ENCODE data around the gene REC8. TPM values are rescaled to one million over a fixed set of nuclear protein-coding genes. Genes with fewer than 3 reads are reported as not detected.

REC8 gene, protein sequence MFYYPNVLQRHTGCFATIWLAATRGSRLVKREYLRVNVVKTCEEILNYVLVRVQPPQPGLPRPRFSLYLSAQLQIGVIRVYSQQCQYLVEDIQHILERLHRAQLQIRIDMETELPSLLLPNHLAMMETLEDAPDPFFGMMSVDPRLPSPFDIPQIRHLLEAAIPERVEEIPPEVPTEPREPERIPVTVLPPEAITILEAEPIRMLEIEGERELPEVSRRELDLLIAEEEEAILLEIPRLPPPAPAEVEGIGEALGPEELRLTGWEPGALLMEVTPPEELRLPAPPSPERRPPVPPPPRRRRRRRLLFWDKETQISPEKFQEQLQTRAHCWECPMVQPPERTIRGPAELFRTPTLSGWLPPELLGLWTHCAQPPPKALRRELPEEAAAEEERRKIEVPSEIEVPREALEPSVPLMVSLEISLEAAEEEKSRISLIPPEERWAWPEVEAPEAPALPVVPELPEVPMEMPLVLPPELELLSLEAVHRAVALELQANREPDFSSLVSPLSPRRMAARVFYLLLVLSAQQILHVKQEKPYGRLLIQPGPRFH
- polyA plus RNA-seq = 100 to 1,000 TPM in 1 of 4 donors, 10 to 100 TPM in 3; 23.0 to 135 (median 40.7) TPM
- long read RNA-seq, donor 1 = 0 reads
- long read RNA-seq, donor 2, partial matches to known transcripts = 30 of 41 reads
- long read RNA-seq, donor 2, other reads (novel, unspliced or antisense) = 0 of 41 reads
- long read RNA-seq, donor 3, transcript REC8-209 (19 exons, 2,331 nt) = minor isoform, 5 of 111 reads
- long read RNA-seq, donor 3, transcript REC8-203 (2 exons, 405 nt) = major isoform, 14 of 111 reads
- long read RNA-seq, donor 3, partial matches to known transcripts = 78 of 111 reads
- long read RNA-seq, donor 3, other reads (novel, unspliced or antisense) = 0 of 111 reads
- long read RNA-seq, donor 4 = 0 reads
- long read RNA-seq, donor 5, partial matches to known transcripts = 33 of 39 reads
- long read RNA-seq, donor 5, other reads (novel, unspliced or antisense) = 0 of 39 reads
- long read RNA-seq, donor 6, transcript REC8-213 (20 exons, 2,405 nt) = major isoform, 6 of 53 reads
- long read RNA-seq, donor 6, transcript REC8-209 (19 exons, 2,331 nt) = minor isoform, 5 of 53 reads
- long read RNA-seq, donor 6, partial matches to known transcripts = 29 of 53 reads
- long read RNA-seq, donor 6, other reads (novel, unspliced or antisense) = 6 of 53 reads
- long read RNA-seq, donor 7 = 0 reads
- long read RNA-seq, donor 8 = 0 reads
- long read RNA-seq, donor 9, partial matches to known transcripts = 0 of 6 reads
- long read RNA-seq, donor 9, other reads (novel, unspliced or antisense) = 0 of 6 reads
- long read RNA-seq, donor 10, transcript REC8-203 (2 exons, 405 nt) = major isoform, 6 of 18 reads
- long read RNA-seq, donor 10, partial matches to known transcripts = 10 of 18 reads
- long read RNA-seq, donor 10, other reads (novel, unspliced or antisense) = 0 of 18 reads

DNA sequence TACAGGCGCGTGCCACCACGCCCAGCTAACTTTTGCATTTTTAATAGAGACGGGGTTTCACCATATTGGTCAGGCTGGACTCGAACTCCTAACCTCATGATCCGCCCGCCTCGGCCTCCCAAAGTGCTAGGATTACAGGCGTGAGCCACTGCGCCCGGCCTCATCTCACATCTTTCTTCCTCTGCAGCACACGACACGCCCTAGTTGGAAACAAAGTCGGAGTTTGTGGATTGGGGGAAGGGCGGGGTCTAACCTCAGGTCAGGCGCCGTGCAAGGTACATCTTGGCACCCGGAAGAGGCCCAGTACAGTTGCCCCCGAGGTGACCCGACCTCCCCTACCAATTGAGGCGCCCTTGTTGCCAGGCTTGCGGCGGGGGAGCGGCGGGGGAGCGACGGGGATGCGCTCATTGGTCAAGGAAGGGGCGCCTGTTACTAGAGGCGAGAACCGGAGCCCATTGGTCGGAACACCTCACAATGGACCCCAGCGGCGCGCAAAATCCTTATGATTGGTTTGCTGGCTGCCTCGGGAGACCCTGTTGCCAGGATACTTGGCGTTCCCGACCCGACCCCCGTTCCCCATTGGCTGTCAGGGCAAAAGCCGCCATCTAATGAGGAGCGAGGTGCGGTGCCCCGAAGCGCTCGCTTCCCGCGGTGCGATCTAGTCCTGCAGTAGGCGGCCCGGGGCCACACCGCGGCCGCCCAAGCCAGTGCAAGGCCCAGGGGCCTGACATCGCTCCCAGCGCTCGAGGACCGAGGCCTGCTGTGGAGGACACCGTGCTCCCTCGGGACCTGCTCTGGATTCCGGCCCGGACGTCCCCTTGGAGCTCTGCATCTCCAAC is at the start of gene REC8:
REC8 (plus strand) TSS at position 659 of the 839 bp plus-strand sequence. CDS start 473 bp downstream, outside the sequence.
- peak within 1 kb of the TSS in 2 of 3 donors; percentile 67 to 78 for H3K27ac ChIP-seq (ENCODE audit: low read depth in 1 of 3, low read length in 2 of 3)
- no peaks in the 10 kb centered on the region for H3K9me3 ChIP-seq (ENCODE audit: control insufficient read depth in 2 of 2, insufficient read depth in 1 of 2, low read depth in 1 of 2, low read length in 1 of 2)
- H3K27me3 ChIP-seq (ENCODE audit: control insufficient read depth in 3 of 3, insufficient read depth in 3 of 3, low read length in 3 of 3) = no peaks in the 10 kb centered on the region
- H3K4me3 ChIP-seq (ENCODE audit: low read depth in 1 of 3, low read length in 3 of 3) = peak within 1 kb of the TSS in 2 of 3 donors; percentile 18 to 71
- H3K36me3 ChIP-seq (ENCODE audit: control insufficient read depth in 3 of 3, insufficient read depth in 2 of 3, low read depth in 1 of 3, low read length in 3 of 3) = peaks cover 3 to 58% (median 6%) of the 10 kb centered on the region in 3 donors
- DNase-seq = peak; percentile 66 to 98
- FAIRE-seq = no peak
- 6 to 52% (median 34%) methylated on average over 62 to 63 of the region's 63 CpGs for WGBS, 3 donors
- peaks cover 0 to 29% (median 0%) of the 10 kb centered on the region in 3 donors for H3K4me1 ChIP-seq (ENCODE audit: control insufficient read depth in 3 of 3, insufficient read depth in 2 of 3, low read depth in 1 of 3, low read length in 2 of 3)

DNA sequence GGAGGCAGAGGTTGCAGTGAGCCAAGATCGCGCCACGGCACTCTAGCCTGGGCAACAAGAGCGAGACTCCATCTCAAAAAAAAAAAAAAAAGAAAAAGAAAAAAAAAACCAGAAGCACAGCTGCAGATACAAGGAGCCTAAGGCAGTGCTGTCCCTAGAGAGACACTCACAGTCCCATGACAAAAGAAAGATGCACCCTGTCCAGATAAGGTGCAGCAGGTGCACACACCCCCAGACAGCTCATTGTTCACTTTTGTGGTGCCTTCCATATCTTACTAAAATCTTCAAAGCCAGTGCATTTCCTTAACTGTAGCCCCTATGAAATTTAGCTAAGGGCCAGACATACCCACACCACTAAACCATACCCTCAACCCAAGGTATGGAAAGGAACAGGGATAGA is 49.5 kb upstream of the REC8 start:
- no peak overlapping the region for H3K4me3 ChIP-seq (ENCODE audit: low read depth in 1 of 3, low read length in 3 of 3)
- H3K27ac ChIP-seq (ENCODE audit: low read depth in 1 of 3, low read length in 2 of 3) = no peak overlapping the region
- DNase-seq (no peak), FAIRE-seq (no peak)
- WGBS, 3 donors = 91 to 100% (median 98%) methylated on average over 4 of the region's 4 CpGs
- H3K9me3 ChIP-seq (ENCODE audit: control insufficient read depth in 2 of 2, insufficient read depth in 1 of 2, low read depth in 1 of 2, low read length in 1 of 2) = no peaks in the 10 kb centered on the region
- H3K4me1 ChIP-seq (ENCODE audit: control insufficient read depth in 3 of 3, insufficient read depth in 2 of 3, low read depth in 1 of 3, low read length in 2 of 3) = peaks cover 0 to 5% (median 0%) of the 10 kb centered on the region in 3 donors
- peaks cover 3 to 69% (median 18%) of the 10 kb centered on the region in 3 donors for H3K36me3 ChIP-seq (ENCODE audit: control insufficient read depth in 3 of 3, insufficient read depth in 2 of 3, low read depth in 1 of 3, low read length in 3 of 3)
- no peaks in the 10 kb centered on the region for H3K27me3 ChIP-seq (ENCODE audit: control insufficient read depth in 3 of 3, insufficient read depth in 3 of 3, low read length in 3 of 3)

DNA sequence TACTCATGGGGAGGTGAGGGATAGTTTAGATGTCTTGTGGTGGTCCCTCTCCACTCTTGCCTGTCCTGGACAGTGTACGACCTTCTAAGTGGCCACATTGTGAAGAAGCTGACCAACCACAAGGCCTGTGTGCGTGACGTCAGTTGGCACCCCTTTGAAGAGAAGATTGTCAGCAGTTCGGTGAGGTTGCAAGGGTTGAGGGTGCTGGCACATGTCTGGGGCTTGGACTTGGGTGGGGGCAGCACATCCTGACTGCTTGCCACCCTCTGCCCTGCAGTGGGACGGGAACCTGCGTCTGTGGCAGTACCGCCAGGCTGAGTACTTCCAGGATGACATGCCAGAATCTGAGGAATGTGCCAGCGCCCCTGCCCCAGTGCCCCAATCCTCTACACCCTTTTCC is 49.0 kb upstream of the REC8 start:
- Histone ChIP-seq H3K27me3 (ENCODE audit: control insufficient read depth in 3 of 3, insufficient read depth in 3 of 3, low read length in 3 of 3) (no peaks in the 10 kb centered on the region), H3K4me1 (ENCODE audit: control insufficient read depth in 3 of 3, insufficient read depth in 2 of 3, low read depth in 1 of 3, low read length in 2 of 3) (peaks cover 0 to under 1% (median 0%) of the 10 kb centered on the region in 3 donors), H3K36me3 (ENCODE audit: control insufficient read depth in 3 of 3, insufficient read depth in 2 of 3, low read depth in 1 of 3, low read length in 3 of 3) (peaks cover 3 to 66% (median 18%) of the 10 kb centered on the region in 3 donors), H3K4me3 (ENCODE audit: low read depth in 1 of 3, low read length in 3 of 3) (no peak overlapping the region), H3K9me3 (ENCODE audit: control insufficient read depth in 2 of 2, insufficient read depth in 1 of 2, low read depth in 1 of 2, low read length in 1 of 2) (no peaks in the 10 kb centered on the region), H3K27ac (ENCODE audit: low read depth in 1 of 3, low read length in 2 of 3) (no peak overlapping the region)
- FAIRE-seq (no peak), DNase-seq (no peak)
- WGBS, 3 donors = 95% methylated on average over 8 of the region's 8 CpGs

DNA sequence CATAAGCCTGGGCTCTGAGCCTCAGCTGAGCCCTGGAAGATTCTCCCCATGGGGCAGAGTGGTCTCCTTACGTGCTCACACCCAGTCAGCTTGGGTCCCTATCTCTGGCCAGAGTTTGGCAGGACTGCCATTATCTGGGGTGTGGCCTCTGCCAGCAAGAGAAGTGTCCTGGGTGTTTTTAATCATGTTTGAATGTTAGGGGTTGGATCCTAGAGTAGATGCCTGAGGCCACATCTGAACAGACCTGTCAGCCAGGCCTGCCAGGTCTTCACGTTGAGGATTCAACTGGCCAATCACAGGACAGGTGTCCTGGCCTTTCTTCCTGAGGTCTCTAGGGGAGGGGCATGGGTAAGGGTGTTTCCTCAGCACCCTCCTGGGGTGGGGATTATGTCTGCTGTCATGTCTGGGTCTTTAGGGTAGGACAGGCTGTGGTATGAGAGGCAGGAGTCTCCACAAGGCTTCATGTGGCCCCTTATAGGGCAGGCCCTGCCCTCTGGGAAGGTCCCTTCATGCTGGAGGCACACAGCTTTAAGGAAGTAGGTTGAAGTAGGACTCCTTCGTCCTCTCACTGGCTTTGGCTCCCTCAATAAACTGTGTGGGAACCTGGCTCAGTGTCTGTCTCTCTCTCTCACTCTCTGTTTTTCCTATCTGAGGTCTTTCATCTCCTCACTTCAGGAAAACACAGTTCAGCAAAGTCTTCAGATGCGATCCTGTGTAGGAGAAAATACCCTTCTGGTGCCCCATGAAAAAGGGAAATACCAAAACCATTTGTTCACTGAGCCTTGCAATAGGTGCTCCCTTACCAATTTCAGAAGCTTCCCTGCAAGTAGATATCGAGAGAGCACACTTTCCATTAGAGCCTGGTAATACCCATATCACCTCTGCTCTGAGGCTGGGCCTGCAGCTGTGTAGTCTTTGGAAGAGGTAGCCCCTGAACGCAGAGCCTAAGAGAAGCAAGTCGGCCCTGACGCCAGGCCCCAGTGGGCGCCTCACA is 48.2 kb upstream of the REC8 start:
- H3K4me3 ChIP-seq (ENCODE audit: low read depth in 1 of 3, low read length in 3 of 3) = no peak overlapping the region
- WGBS, 3 donors = 85 to 87% (median 86%) methylated on average over 9 of the region's 9 CpGs
- peaks cover 3 to 57% (median 15%) of the 10 kb centered on the region in 3 donors for H3K36me3 ChIP-seq (ENCODE audit: control insufficient read depth in 3 of 3, insufficient read depth in 2 of 3, low read depth in 1 of 3, low read length in 3 of 3)
- no peaks in the 10 kb centered on the region for H3K4me1 ChIP-seq (ENCODE audit: control insufficient read depth in 3 of 3, insufficient read depth in 2 of 3, low read depth in 1 of 3, low read length in 2 of 3)
- no peak overlapping the region for H3K27ac ChIP-seq (ENCODE audit: low read depth in 1 of 3, low read length in 2 of 3)
- no peaks in the 10 kb centered on the region for H3K27me3 ChIP-seq (ENCODE audit: control insufficient read depth in 3 of 3, insufficient read depth in 3 of 3, low read length in 3 of 3)
- DNase-seq (no peak), FAIRE-seq (no peak)
- no peaks in the 10 kb centered on the region for H3K9me3 ChIP-seq (ENCODE audit: control insufficient read depth in 2 of 2, insufficient read depth in 1 of 2, low read depth in 1 of 2, low read length in 1 of 2)

DNA sequence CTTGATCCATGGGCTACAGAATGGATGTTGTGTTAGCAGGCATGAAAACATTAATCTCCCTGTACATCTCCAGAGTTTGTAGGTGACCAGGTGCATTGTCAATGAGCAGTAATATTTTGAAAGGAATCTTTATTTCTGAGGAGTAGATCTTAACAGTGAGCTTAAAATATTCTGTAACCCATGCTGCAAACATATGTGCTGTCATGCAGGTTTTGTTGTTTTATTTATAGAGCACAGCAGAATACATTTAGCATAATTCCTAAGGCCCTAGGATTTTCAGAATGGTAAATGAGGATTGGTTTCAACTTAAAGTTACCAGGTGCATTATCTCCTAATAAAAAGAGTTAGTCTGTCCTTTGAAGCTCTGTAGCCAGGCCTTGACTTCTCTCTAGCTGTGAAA is 44.9 kb upstream of the REC8 start:
- no peaks in the 10 kb centered on the region for H3K9me3 ChIP-seq (ENCODE audit: control insufficient read depth in 2 of 2, insufficient read depth in 1 of 2, low read depth in 1 of 2, low read length in 1 of 2)
- no peak for FAIRE-seq

DNA sequence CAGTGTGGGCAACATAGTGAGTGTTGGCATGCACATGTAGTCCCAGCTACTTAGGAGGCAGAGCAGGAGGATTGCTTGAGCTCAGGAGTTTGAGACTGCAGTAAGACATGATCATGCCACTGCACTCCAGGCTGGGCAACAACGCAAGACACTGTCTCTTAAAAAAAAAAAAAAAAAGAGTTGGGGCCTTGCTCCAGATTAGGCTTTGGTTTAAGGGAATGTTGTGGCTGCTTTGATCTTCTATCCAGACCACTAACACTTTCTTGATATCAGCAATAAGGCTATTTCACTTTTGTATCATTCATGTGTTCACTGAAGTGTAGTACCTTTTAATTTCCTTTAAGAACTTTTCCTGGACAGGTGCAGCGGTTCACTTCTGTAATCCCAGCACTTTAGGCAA is 44.2 kb upstream of the REC8 start:
- H3K9me3 ChIP-seq (ENCODE audit: control insufficient read depth in 2 of 2, insufficient read depth in 1 of 2, low read depth in 1 of 2, low read length in 1 of 2) = no peaks in the 10 kb centered on the region
- H3K36me3 ChIP-seq (ENCODE audit: control insufficient read depth in 3 of 3, insufficient read depth in 2 of 3, low read depth in 1 of 3, low read length in 3 of 3) = peaks cover 0 to 36% (median 7%) of the 10 kb centered on the region in 3 donors
- H3K4me1 ChIP-seq (ENCODE audit: control insufficient read depth in 3 of 3, insufficient read depth in 2 of 3, low read depth in 1 of 3, low read length in 2 of 3) = peaks cover 0 to 5% (median 0%) of the 10 kb centered on the region in 3 donors
- no peak overlapping the region for H3K4me3 ChIP-seq (ENCODE audit: low read depth in 1 of 3, low read length in 3 of 3)
- WGBS, 3 donors = 87 to 97% (median 88%) methylated on average over 2 of the region's 2 CpGs
- DNase-seq = no peak
- FAIRE-seq = no peak
- H3K27ac ChIP-seq (ENCODE audit: low read depth in 1 of 3, low read length in 2 of 3) = no peak overlapping the region
- H3K27me3 ChIP-seq (ENCODE audit: control insufficient read depth in 3 of 3, insufficient read depth in 3 of 3, low read length in 3 of 3) = no peaks in the 10 kb centered on the region

More for the DNA sequence above, 44.9 kb upstream of the REC8 start:
- Histone ChIP-seq H3K27me3 (ENCODE audit: control insufficient read depth in 3 of 3, insufficient read depth in 3 of 3, low read length in 3 of 3) (no peaks in the 10 kb centered on the region), H3K4me3 (ENCODE audit: low read depth in 1 of 3, low read length in 3 of 3) (no peak overlapping the region), H3K4me1 (ENCODE audit: control insufficient read depth in 3 of 3, insufficient read depth in 2 of 3, low read depth in 1 of 3, low read length in 2 of 3) (peaks cover 0 to 5% (median 0%) of the 10 kb centered on the region in 3 donors), H3K27ac (ENCODE audit: low read depth in 1 of 3, low read length in 2 of 3) (no peak overlapping the region), H3K36me3 (ENCODE audit: control insufficient read depth in 3 of 3, insufficient read depth in 2 of 3, low read depth in 1 of 3, low read length in 3 of 3) (peaks cover 0 to 36% (median 9%) of the 10 kb centered on the region in 3 donors)
- no peak for DNase-seq
